Transverse colon (tissue), 4 donors: Measurements from ENCODE around the gene ZNF761.

ENCODE experiments used
- CTCF ChIP-seq, 5 experiments: fragments of 200-600 bp in 3 of 5; fragments of 450-650 bp in 2 of 5; sonication (generic) in 3 of 5; IDR thresholded peaks; 1 replicate in 2 of 5; 2 replicates in 3 of 5; pipeline ENCODE4 v1.5.1; 2016 to 2017; ENCODE audit warnings: antibody characterized with exemption in 5 of 5, inconsistent platforms in 3 of 5, mild to moderate bottlenecking in 2 of 5, moderate library complexity in 1 of 5
- EP300 ChIP-seq: sonication (generic); formaldehyde crosslinking; IDR thresholded peaks from one replicate; pipeline ENCODE4 v1.6.1; 2017; ENCODE audit warnings: antibody characterized with exemption, low read depth
- POLR2AphosphoS5 ChIP-seq, 3 donors: sonication (generic); formaldehyde crosslinking; IDR thresholded peaks; one replicate each; pipeline ENCODE4 v1.6.1; 2016; ENCODE audit warnings: antibody characterized with exemption in 3 of 3

DNA sequence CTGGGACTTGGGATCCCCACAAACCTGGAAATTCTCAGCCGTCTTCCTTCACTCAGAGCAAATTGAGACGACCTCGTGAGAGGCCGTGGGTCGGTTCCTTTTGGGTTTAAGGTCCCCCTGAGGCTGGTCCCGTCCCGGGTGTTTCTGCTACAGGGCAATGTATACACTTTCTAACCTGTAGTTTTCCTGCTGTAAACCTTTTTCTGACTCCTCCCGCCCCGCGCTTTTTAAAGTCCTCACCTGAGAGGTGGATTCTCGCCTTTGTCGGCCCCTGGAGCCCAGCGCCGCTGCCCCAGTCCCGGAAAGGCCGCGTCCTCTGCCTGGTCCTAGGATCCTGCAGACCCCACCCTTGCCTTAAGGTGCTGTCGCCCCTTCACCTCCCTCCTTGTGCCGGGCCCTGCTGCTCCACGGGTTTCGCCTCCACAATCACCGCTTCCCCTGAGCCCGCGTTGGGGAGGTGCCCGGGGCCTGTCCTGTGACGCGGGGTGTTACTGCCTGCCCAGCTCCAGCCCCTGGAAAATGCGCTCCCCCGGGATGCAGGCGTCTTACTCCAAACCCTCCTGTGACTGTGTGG, 391 bp downstream of the ZNF761 start:
- TF ChIP-seq CTCF (IDR thresholded peaks at IDR 0.05) (no peak), EP300 (no peak), POLR2AphosphoS5 (IDR thresholded peaks at IDR 0.05) (no peak)
